Activated T-helper 2 cell treated with anti-CD3 and anti-CD28 coated beads, Interferon-gamma antibody, Interleukin-2, Interleukin-4, amounts not matched to agents 10 μg/mL and 5 μg/mL and 100 μg/mL, durations not matched to agents 14 hours and 24 hours and 36 hours (primary cell): ENCODE results near the gene GRIN3B. TPM values are rescaled to one million over a fixed set of nuclear protein-coding genes. Genes with fewer than 3 reads are reported as not detected.

ENCODE experiments used
- DNase-seq: peaks from one replicate; pipeline ENCODE4 v3.0.0; 2021; ENCODE audit warnings: low spot score
- H3K27ac Mint-ChIP-seq: one replicate; pipeline ENCODE4 v1.8.0; 2021; ENCODE audit warnings: mixed read lengths
- H3K27me3 Mint-ChIP-seq: one replicate; pipeline ENCODE4 v1.8.0; 2021; ENCODE audit warnings: low read depth, mixed read lengths
- H3K36me3 Mint-ChIP-seq: one replicate; pipeline ENCODE4 v1.8.0; 2021; ENCODE audit warnings: low read depth, mixed read lengths
- H3K4me1 Mint-ChIP-seq: one replicate; pipeline ENCODE4 v1.8.0; 2021; ENCODE audit warnings: low read depth, mixed read lengths
- H3K4me3 Mint-ChIP-seq: one replicate; pipeline ENCODE4 v1.8.0; 2021; ENCODE audit warnings: low read depth, mild to moderate bottlenecking, moderate library complexity, mixed read lengths
- H3K9me3 Mint-ChIP-seq: one replicate; pipeline ENCODE4 v1.8.0; 2021; ENCODE audit warnings: mixed read lengths
- intact Hi-C: fragments of 100-400 bp; cut with micrococcal nuclease; formaldehyde crosslinking; loops from one replicate; pipeline ENCODE4 v1.15.1; 2023
- total RNA-seq: library from RNA; stranded (reverse); gene quantifications from 2 replicates; pipeline ENCODE4 v1.2.3, GENCODE V29; 2022

GRIN3B gene
- total RNA-seq, 1 donor from 2014 or later = not detected

- Mint-ChIP-seq H3K4me1 (no peaks in the 10 kb centered on the region), H3K9me3 (no peaks in the 10 kb centered on the region), H3K27me3 (no peaks in the 10 kb centered on the region), H3K4me3 (no peak overlapping the region), H3K27ac (no peak overlapping the region), H3K36me3 (peaks cover 3% of the 10 kb centered on the region)
- no peak for DNase-seq
- intact Hi-C loops = no loop called here
Measured at GRCh38 chr19:1009981-1010538, 9.8 kb downstream of the GRIN3B start.

DNA sequence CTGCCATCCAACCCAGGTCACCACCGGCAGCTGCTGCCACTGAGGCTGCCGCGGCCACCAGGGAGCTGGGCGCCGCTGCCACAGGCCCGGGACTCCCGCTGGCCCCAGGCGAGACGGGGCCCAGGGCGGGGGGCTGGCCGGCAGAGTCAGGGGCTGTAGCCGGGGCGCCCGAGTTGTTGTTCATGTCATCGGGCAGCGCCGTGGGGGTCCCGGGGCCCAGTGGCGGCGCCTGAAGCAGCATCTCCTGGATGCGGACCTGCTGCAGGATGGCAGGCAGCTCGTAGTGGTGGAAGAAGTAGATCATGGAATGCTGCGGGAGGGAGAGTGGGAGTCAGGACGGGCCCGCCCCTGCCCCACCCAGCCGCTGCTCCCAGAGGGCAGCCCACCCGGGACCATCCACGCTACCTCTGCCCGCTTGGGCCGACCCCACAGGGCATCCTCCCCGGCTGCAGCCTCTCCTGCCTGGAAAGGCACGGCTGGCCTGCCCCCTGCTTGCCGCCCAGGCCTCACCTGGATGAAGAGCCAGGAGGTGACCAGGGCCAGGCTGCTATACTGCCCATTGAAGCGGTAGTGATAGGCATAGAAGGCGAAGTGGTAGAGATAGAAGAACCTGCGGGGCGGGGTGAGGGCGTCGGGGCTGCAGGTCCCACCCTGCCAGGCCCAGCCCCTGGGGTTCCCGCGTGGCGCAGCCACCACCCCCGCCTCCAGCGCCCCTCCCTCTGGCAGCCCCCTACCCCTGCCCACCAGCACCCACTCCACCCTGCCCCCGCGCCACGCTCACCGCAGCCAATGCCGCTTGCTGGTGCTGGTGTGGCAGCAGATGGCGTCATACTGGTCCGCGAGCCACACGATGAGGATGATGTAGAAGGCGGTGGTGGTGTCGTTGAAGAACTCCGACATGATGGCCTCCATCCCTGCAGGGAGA lies 10.6 kb downstream of the GRIN3B start:
- Mint-ChIP-seq H3K4me1 (no peaks in the 10 kb centered on the region), H3K27me3 (no peaks in the 10 kb centered on the region), H3K9me3 (no peaks in the 10 kb centered on the region), H3K27ac (no peak overlapping the region), H3K36me3 (peaks cover 3% of the 10 kb centered on the region), H3K4me3 (no peak overlapping the region)
- no peak for DNase-seq
- intact Hi-C loops = no loop called here

DNA sequence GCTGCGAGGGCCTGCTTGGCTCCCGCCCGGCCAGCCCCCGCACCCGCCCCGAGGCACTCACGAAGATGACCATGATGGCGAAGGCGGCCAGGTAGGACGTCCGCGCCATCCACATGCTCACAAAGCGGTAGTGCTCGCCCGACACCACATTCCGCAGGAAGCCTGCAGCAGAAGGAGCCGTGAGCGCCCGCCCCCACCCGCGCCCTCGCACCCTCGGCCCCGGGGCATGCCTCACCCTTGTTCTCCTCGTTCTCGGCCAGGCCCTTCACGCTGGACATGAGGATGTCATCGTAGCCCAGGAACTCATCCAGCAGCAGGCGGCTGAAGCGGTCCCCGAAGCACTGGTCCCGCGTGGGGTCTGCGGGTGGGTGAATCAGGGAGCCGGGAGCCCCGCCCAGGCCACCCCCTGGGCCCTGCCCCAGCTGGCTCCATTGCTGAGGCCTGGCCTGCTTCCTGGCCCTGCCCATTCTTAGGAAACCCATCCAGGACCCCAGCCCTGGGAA lies 11.7 kb downstream of the GRIN3B start:
- no peak overlapping the region for H3K4me3 Mint-ChIP-seq
- no peak for DNase-seq
- intact Hi-C loops = no loop called here
- H3K9me3 Mint-ChIP-seq = no peaks in the 10 kb centered on the region
- H3K4me1 Mint-ChIP-seq = peaks cover 1% of the 10 kb centered on the region
- no peaks in the 10 kb centered on the region for H3K27me3 Mint-ChIP-seq
- H3K27ac Mint-ChIP-seq = no peak overlapping the region
- peaks cover 3% of the 10 kb centered on the region for H3K36me3 Mint-ChIP-seq

- Mint-ChIP-seq H3K4me1 (peaks cover 3% of the 10 kb centered on the region), H3K36me3 (peaks cover 3% of the 10 kb centered on the region), H3K9me3 (no peaks in the 10 kb centered on the region), H3K27ac (no peak overlapping the region), H3K4me3 (no peak overlapping the region), H3K27me3 (no peaks in the 10 kb centered on the region)
- no peak for DNase-seq
- intact Hi-C loops = no loop called here
Measured at GRCh38 chr19:1012334-1012733, 12.1 kb downstream of the GRIN3B start.

DNA sequence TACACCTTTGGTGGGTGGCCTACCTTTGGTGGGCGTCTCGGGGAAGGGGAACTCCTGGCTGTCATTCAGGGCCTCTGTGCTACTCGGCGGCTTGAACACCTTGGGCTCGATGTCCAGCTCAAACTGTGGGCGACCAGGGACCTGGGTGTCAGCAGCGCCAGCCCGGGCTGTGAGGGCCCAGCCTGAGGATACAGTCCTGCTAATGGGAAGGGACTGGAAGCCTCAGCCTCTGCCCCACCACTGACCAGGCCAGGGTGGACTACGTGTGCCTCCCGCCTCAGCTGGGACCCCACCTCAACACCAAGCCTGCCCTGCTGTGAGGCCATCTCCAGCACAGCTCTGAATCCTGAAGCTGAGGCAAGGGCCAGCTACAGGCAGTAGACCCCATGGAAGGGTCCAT lies 13.0 kb downstream of the GRIN3B start:
- Mint-ChIP-seq H3K27ac (no peak overlapping the region), H3K4me1 (peaks cover 8% of the 10 kb centered on the region), H3K27me3 (no peaks in the 10 kb centered on the region), H3K36me3 (peaks cover 3% of the 10 kb centered on the region), H3K4me3 (no peak overlapping the region), H3K9me3 (no peaks in the 10 kb centered on the region)
- intact Hi-C loops = no loop called here
- DNase-seq = no peak

DNA sequence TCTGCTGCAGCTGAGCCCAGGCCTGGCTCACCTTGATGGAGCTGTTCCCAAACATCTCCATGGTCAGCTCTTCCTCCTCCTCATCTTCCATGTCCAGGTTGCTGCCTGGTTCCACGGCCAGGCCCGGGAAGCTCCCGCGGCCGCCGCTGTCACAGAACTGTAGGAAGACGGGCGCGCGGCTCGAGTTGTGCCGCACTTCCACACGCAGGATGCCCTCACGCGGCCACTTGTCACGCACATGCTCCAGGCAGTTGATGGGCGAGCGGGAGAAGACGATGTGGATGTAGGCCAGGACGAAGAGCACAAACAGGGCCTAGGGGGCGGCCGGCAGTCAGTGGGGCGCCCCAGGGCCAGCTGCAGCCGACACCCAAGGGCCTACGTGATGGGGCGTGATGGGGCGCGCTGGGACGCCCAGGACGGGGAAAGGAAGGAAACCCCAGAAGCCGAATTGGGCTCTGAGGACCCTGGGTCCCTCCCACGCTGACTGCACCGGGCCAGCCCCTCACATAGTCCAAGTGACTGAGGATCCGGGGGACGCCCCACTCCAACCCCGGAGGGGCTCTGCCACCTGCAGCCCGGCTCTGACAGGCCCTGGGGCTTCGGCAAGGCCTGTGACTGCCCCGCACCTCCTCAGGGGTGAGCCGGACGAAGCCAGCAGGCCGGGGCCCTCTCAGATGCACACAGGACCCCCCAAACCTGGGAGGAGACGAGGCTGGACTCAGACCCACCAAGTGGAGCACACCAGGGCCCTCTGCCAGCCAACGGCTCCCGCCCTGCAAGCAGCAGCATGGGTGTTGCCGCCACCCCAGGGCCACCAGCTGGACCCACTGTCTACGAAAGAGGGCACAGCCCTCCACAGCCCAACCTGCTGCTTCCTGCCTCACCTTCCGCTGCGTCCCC lies 14.2 kb downstream of the GRIN3B start:
- intact Hi-C loops = no loop called here
- peaks cover 13% of the 10 kb centered on the region for H3K4me1 Mint-ChIP-seq
- no peak overlapping the region for H3K27ac Mint-ChIP-seq
- peaks cover 8% of the 10 kb centered on the region for H3K36me3 Mint-ChIP-seq
- H3K4me3 Mint-ChIP-seq = no peak overlapping the region
- DNase-seq = no peak
- no peaks in the 10 kb centered on the region for H3K9me3 Mint-ChIP-seq
- no peaks in the 10 kb centered on the region for H3K27me3 Mint-ChIP-seq

DNA sequence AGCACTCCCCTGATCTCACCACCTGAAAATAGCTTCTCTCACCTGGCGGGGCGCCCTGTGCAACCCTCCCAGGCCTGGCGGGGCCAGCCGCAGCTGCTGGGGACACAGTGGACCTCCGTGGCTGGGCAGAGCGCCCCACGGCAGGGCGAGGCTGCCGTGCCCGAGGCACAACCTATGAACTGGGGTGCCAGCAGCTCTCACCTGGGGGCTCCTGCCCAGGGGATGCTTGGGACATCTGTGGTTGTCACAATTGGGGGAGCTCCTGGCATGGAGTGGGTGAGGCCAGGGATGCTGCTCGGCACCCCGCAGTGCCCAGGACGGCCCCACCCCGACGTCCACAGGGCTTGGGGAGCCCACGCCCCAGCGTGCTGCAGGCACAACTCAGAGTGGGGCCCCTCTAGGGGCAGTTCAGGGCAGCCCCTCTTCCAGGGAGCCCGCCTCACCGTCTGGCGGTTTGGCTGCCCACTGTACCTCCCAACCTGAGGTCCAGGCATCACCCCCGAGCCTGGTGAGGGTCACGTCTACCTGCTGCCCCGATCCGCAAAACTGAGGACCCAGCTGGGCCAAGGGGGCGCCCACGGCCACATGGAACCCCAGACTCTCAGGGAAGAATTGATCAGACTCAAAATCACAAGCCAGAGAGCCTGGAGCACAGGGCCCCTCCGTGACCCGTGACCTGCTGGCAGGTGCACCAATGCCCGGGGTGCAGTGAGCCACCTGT lies 15.0 kb downstream of the GRIN3B start:
- no peak overlapping the region for H3K27ac Mint-ChIP-seq
- no peak overlapping the region for H3K4me3 Mint-ChIP-seq
- H3K27me3 Mint-ChIP-seq = no peaks in the 10 kb centered on the region
- no peaks in the 10 kb centered on the region for H3K9me3 Mint-ChIP-seq
- intact Hi-C loops = no loop called here
- peaks cover 13% of the 10 kb centered on the region for H3K4me1 Mint-ChIP-seq
- peaks cover 9% of the 10 kb centered on the region for H3K36me3 Mint-ChIP-seq
- no peak for DNase-seq

GRCh38 chr19:1015782-1016646 lies 15.8 kb downstream of the GRIN3B start:
- Mint-ChIP-seq H3K27ac (no peak overlapping the region), H3K4me3 (no peak overlapping the region), H3K4me1 (peaks cover 13% of the 10 kb centered on the region), H3K27me3 (no peaks in the 10 kb centered on the region), H3K36me3 (peaks cover 9% of the 10 kb centered on the region), H3K9me3 (no peaks in the 10 kb centered on the region)
- no peak for DNase-seq
- intact Hi-C loops = no loop called here

DNA sequence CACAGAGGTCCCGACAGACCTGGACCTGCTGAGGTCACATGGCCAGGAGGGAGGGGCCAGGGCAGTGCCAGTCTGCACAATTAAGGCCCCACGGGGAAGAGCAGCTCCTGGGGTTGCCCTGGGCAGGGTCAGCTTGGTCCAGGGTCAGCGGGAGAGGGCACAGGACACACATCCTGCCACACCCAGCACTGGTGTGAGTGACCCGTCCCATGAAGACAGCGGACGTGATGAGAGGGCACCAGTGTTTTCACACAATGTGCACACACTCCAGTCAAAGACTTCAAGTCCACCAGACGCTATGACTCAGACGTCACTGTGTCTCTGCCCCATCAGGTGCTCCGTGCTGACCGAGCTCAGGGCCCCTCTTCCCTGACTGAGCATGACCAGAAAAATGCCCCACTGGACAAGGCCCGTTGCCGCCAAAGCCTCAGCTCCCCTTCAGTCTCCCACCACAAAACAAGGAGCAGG lies 16.5 kb downstream of the GRIN3B start:
- peak overlapping the region; percentile 52 for H3K27ac Mint-ChIP-seq
- H3K36me3 Mint-ChIP-seq = peaks cover 9% of the 10 kb centered on the region
- peak overlapping the region; percentile 21 for H3K4me3 Mint-ChIP-seq
- H3K4me1 Mint-ChIP-seq = peaks cover 19% of the 10 kb centered on the region
- no peak for DNase-seq
- intact Hi-C loops = no loop called here
- no peaks in the 10 kb centered on the region for H3K9me3 Mint-ChIP-seq
- H3K27me3 Mint-ChIP-seq = no peaks in the 10 kb centered on the region

- H3K4me1 Mint-ChIP-seq = peaks cover 19% of the 10 kb centered on the region
- peak overlapping the region; percentile 52 for H3K27ac Mint-ChIP-seq
- peaks cover 9% of the 10 kb centered on the region for H3K36me3 Mint-ChIP-seq
- no peaks in the 10 kb centered on the region for H3K9me3 Mint-ChIP-seq
- peak overlapping the region; percentile 21 for H3K4me3 Mint-ChIP-seq
- intact Hi-C loops = no loop called here
- no peaks in the 10 kb centered on the region for H3K27me3 Mint-ChIP-seq
- no peak for DNase-seq
Measured at GRCh38 chr19:1017115-1017905, 17.1 kb downstream of the GRIN3B start.

DNA sequence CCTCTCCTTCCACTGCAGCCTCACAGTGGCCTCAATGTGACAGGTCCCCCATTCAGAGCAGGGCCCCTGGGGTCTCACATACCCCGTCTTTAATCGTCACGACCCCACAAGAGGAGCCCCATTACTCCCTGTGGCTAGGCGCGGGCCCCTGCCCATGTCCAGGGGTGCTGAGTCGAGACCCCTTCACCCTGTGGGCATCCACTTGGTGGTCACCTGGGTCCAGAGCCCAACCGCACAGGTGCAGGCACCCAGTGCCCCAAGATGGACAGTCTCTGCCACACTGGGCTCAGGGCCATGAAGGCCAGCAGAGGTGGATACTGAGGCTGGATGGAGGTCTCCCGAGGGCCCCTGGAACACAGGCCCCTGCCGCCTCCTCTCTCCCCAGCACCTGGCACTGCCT lies 17.7 kb downstream of the GRIN3B start:
- intact Hi-C loops = no loop called here
- no peaks in the 10 kb centered on the region for H3K9me3 Mint-ChIP-seq
- H3K27ac Mint-ChIP-seq = no peak overlapping the region
- H3K27me3 Mint-ChIP-seq = no peaks in the 10 kb centered on the region
- no peak overlapping the region for H3K4me3 Mint-ChIP-seq
- DNase-seq = no peak
- peaks cover 19% of the 10 kb centered on the region for H3K4me1 Mint-ChIP-seq
- peaks cover 9% of the 10 kb centered on the region for H3K36me3 Mint-ChIP-seq
